Stimulated activated CD4-positive, alpha-beta T cell treated with anti-CD3 and anti-CD28 coated beads, TNF-alpha, amount 100 ng/mL, for 4 hours (primary cell): ENCODE measurements around the gene TBC1D9B.

ENCODE experiments used
- DNase-seq, 3 experiments: peaks; one replicate each; pipeline ENCODE4 v3.0.0-alpha.2; 2020; ENCODE audit warnings: low read depth in 3 of 3

Gene TBC1D9B

GRCh38 chr5:179906795-179907555 is 722 bp downstream of the TBC1D9B start:
- DNase-seq = peak in 1 of 3 experiments; percentile 14

GRCh38 chr5:179906294-179906794 is 1.4 kb downstream of the TBC1D9B start:
- no peak for DNase-seq

- no peak for DNase-seq
Measured at GRCh38 chr5:179905161-179905560, 2.5 kb downstream of the TBC1D9B start.

DNA sequence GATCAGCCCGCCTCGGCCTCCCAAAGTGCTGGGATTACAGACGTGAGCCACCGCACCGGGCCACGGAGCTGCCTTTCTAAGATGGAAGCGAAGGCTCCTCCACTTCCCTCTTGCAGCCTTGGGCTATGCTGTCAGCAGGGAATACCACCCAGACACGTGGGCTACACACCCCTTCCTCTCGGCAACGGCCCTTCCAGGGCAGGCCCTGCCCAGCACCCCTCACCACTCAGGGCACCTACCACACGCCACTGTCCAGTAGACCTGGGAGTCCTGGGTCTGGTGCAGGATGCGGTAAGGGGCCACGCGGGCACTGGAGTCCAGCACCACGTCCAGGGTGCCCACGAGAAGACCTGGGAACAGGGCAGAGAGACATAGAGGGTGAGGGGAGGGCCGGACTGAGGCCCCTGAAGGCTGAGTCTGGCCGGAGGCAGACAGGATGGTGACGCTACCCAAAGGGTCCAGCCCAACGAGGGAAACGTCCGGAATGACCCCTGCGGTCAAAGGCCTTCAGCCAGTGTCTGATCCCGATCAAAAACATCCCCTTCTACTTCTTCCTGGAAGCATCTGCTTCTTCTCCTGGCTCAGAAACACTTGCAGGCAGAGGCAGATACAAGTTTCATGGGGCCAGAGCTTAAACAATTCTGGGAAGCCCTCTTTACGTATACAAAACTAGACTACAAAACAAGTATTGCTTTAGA is 3.1 kb downstream of the TBC1D9B start:
- DNase-seq = no peak

DNA sequence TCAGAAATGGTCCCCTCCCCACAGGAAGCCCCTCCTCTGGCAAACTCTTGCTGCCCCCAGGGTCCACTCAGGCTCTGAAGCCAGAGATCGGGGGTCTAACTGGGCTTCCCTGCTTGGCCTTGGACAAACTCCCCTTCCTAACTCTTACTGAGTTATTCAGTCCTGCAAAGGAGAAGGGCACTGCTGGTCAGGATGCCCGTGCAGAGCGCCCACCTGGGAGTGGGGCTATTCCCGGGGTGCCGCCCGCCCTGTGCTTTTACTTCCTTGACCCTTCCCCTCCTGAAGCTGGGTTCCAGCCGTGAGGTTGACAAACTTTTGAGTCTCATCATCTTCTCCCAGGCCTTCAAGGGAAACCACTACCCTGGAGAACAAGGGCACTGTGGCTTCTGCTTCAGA is 4.9 kb downstream of the TBC1D9B start:
- DNase-seq = no peak

DNA sequence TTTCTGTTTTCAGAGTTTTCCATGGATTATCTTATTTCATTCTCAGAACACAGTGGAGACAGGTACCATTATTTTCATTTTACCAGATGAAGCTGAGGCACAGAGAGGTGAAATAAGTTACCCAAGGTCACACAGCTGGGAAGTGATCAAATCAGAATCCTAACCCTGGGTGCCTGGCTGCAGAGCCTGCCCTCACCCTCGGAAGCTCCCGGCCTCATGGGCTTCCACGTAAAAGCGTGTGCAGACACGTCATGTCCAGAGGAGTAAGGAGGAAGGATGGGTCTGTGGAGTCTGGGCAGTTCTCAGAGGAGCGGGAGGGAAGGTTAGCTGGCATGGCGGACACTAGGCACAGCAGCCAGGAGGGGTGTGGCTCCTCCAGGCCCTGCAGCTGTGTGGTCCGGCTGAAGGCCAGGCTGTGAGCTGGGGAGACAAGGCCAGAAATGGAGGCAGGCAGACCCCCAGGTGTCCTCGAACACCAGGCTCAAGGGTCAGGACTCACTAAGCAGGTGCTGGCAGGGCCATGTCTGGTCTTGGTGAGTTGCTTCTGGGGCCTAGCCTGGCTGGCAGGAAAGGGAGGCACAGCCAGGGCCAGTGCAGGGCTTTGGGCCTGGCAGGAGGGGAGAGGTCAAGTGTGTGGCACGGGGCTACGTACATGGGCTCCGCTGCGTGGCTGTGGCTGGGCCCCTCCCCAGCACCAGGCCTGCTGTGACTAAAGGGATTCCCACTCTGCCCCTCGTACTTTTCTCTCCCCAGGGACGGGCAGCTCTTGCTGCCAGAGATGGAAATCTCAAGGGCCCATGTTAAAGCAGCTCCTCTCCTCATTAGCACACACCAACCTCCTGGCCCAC is 5.6 kb downstream of the TBC1D9B start:
- DNase-seq = no peak

DNA sequence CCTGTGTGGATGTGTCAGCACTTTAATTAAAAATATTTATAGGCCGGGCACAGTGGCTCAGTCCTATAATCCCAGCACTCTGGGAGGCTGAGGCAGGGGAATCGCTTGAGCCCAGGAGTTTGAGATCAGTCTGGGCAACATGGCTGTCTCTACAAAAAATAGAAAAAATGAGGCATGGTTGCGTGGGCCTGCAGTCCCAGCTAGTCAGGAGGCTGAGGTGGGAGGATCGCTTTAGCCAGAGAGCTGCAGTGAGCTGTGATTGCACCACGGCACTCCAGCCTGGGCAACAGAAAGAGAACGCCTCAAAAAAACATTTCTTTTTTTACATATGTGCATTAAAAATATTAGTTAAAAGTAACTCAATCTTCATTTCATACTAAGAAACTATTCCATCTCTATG is 6.2 kb downstream of the TBC1D9B start:
- no peak for DNase-seq

DNA sequence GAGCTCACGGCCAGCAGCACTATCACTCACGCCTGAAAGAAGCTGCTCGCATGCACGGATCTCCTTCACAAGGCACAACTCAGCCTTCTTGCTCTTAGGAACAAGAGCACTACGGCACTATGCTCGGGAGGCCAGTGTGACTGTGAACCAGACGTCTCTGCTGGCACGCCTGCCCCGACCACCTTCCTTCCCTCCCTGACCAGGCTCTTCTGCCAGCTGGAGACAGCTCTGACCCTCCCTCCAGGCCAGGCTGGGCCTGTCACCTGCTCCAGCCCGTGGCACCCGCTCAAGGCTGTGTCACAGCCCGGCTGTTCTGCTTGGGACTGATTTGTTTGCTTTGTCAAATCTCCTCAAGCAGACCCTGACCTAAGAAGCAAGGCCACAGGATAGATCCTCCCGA is 7.0 kb downstream of the TBC1D9B start:
- no peak for DNase-seq

- no peak for DNase-seq
Measured at GRCh38 chr5:179900206-179900605, 7.5 kb downstream of the TBC1D9B start.

- DNase-seq = no peak
Measured at GRCh38 chr5:179895861-179896260, 11.8 kb downstream of the TBC1D9B start.

DNA sequence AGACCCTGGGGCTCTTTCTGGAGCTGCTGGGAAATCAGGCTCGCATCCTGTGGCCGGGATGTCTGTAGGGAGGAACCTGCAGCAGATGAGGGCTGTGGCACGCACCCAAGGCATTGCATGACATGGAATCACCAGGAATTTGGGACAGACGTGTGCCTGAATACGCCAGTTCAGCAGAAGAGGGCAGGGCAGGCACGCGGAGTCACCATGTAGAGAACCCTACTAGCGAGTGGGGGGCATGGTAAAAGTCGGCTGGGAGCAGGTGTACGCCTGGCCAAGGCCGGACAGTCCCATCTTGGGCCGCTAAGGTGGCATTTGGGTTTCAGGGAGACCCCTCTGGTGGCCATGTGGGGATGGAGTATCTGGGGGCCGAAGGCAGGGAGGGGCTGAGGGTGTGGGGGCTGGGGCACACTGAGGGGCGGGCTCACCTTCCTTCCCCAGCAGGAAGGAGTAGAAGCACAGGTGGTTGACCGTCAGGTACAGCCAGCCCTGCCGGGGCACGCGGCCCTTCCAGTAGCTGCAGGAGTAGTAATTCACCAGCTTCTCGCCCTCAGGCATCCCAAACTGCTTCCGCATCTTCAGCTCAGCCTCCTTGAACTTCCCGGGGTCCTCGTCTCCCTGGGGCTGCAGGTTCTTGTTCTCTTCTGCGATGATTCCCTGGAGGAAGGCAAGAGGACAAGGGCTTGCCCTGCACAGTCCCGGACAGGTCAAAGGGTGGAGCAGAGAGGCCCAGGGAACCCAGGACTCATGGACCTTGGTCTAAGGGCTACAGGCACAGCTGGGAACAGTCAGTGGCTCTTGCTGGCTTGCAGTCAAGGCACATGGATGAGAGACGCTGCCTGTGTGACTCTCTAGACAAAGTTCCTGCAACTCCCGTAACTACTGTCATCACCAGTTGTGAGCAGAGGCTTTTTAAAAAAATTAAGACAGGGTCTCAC is 13.5 kb downstream of the TBC1D9B start:
- DNase-seq = no peak

GRCh38 chr5:179893076-179893957 is 14.4 kb downstream of the TBC1D9B start:
- DNase-seq = no peak

DNA sequence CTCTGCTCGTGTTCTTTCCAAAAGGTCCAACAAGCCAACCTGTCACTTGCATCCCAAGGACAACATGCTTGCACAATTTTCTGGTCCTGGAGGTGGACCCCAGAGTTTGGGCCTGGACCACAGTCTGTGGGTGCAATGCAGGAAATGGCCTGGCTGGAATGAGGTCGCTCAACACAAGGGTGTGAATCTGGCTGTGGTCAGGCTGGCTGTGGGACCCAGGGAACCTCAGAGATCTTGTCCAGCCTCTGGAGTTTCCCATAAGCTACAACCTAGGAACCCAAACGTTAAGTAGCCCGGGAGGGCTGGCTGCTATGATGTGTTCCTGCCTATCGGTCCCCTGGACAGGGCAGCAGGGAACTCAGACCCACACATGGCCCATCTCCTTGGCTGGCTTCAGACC is 15.4 kb downstream of the TBC1D9B start:
- DNase-seq = no peak

DNA sequence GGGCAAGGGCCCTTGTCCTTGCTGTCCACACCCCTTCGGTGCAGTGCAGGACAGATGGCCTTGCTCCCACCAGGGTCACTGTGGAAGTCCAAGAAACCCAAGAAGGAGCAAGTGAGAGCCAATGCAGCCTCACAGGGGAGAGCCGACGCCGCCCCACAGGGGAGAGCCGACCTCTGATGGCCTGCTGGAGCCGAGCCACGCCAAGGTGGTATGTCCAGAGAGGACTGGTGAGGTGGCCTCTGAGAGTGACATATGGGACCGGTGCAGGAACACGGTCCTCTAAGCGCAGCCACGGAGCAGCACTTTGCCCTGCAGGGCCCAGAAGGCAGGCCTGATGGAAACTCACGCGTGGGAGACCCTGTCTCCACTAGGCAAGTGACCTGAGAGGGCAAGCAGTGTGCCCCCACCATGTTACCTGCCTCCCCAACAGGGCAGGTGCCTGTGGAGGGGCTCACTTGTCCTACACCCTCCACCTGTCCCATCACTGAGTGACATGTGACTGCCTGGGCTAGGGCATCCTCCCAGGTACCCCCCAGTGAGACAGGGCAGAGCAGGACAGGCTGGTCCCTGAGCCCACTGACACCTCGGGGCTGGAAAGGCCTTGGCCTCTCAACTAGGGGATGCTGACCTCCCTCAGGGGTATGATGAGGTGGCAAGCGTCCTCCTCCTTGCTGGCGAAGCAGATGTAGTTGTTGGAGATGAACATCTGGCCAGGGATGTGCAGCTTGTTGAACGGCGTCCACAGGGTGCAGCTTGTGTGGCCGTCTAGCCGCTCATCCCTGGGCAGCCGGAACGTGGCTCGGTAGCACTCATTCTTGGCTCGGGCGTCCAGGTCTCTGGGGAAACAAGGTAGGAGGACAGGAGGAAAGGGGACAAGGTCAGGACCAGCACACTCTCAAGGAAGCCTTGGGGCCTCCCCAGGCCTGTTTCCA is 16.7 kb downstream of the TBC1D9B start:
- no peak for DNase-seq

DNA sequence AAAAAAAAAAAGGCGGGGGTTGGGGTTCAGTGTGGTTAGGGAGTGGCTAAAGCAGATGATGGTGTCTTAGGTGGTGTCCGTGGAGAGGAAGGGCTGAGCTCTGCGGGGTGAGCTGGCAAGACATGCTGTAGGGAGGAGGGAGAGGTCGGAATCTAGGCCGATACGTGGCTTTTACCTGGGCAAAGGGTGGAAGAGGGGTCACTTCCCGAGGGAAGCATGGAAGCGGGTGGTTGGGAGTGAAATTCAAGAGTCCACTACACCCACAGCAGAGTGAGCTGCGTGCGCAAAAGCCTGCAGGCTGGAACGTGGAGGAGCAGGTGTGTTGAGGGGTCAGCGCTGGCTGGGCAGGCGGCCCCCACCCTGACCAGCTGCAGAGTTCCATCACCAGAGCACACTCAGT is 17.8 kb downstream of the TBC1D9B start:
- no peak for DNase-seq

DNA sequence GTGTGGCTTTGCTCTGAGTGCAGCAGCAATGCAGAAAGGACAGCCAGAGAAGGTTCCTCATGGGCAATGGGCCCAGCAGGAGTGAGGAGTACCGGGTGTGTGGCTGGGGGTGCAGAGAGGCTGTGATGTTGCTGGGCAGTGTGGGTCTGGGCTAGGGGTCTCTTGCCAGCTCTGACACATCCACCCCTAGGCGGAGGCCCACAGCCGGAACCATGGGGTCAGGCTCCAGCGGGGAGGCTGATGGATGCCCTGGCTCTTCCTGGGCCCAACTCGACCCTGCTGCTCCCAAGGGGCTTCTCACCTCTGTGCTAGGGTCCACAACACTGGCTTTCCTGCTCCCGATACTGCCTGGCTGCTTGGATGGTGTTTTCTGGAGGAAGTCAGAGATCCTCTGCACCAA is 19.9 kb downstream of the TBC1D9B start:
- DNase-seq = no peak

DNA sequence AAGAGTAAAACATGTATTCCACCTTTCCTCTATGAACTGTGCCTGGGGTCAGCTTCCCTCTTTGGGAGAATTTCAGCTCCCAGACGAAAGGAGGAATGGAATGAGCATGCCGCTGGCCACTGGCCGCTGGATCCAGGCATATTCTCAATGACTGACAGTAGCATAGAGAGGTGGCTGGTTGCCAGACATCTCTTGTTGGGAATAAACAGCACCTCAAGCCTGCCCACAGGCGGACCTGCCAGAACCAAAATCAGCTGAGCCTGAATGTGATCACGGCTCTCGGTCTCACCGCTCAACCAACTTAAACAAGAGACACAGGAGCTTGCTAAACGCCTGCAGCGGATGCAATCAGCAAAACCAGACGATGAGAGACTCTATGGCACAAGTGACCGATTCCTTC is 20.6 kb downstream of the TBC1D9B start:
- DNase-seq = no peak

DNA sequence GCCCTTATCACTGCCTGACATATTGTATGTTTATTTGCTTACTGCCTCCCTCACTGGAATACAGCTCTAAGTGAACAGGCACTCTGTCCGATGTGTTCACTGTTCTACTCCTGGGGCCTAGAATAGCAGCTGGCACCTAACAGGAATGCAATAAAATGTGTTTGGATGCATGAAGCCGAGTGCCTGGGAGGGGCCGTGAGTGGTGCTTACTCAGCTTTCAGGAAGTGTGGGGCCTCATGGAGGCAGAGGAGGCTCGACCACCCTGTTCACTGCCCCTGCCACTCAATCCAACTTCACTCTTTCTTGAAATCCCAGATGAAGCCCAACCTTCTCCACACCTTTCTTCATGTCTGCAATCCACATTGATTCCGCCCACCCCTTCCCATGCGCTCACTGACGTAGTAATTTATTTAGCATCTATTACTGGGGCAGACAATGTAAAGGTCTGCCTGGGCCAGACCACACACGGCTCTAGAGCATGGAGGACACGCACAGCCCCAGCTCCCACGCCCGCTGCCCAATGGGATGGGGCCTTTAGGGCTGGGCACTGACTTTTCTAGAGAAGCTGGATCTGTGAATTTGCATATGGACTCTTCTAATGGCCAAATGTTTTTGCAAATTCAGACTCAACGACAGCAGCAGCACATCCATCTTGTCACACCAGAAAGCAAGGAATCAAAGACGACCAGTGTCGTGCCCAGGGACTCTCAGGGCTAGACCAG is 21.3 kb downstream of the TBC1D9B start:
- no peak for DNase-seq
